ENCODE results near the gene SHTN1.

SHTN1 gene

GRCh38 chr10:116995648-116996047 is 9.3 kb downstream of the SHTN1 start:
- DNase-seq (ENCODE audit: low spot score): no peak
- TF ChIP-seq CTCF (IDR thresholded peaks at IDR 0.05): no peak

GRCh38 chr10:116994113-116994890 is 10.7 kb downstream of the SHTN1 start:
- TF ChIP-seq CTCF (IDR thresholded peaks at IDR 0.05): no peak
- no peak overlapping the region for H3K27ac ChIP-seq
- DNase-seq (ENCODE audit: low spot score): no peak
- H3K4me3 ChIP-seq: no peak overlapping the region

More at GRCh38 chr10:116995648-116996047, 9.3 kb downstream of the SHTN1 start:
- H3K4me3 ChIP-seq: no peak overlapping the region
- H3K27ac ChIP-seq: no peak overlapping the region

GRCh38 chr10:116993610-116994009 is 11.4 kb downstream of the SHTN1 start:
- no peak for DNase-seq (ENCODE audit: low spot score)
- H3K4me3 ChIP-seq: no peak overlapping the region
- TF ChIP-seq CTCF (IDR thresholded peaks at IDR 0.05): no peak
- H3K27ac ChIP-seq: no peak overlapping the region

- no peak for DNase-seq (ENCODE audit: low spot score)
- Histone ChIP-seq H3K4me3 (no peak overlapping the region), H3K27ac (no peak overlapping the region)
- no peak for TF ChIP-seq CTCF (IDR thresholded peaks at IDR 0.05)
These were observed 12.8 kb downstream of the SHTN1 start for GRCh38 chr10:116992183-116992582.

GRCh38 chr10:116990276-116990800 is 14.6 kb downstream of the SHTN1 start:
- TF ChIP-seq CTCF (IDR thresholded peaks at IDR 0.05): no peak
- no peak overlapping the region for H3K27ac ChIP-seq
- DNase-seq (ENCODE audit: low spot score): no peak
- H3K4me3 ChIP-seq: no peak overlapping the region

GRCh38 chr10:116989439-116989838 is 15.5 kb downstream of the SHTN1 start:
- Histone ChIP-seq H3K4me3 (no peak overlapping the region), H3K27ac (no peak overlapping the region)
- DNase-seq (ENCODE audit: low spot score): no peak
- no peak for TF ChIP-seq CTCF (IDR thresholded peaks at IDR 0.05)

- no peak overlapping the region for H3K4me3 ChIP-seq
- no peak for DNase-seq (ENCODE audit: low spot score)
- no peak for TF ChIP-seq CTCF (IDR thresholded peaks at IDR 0.05)
These were observed 16.7 kb downstream of the SHTN1 start for GRCh38 chr10:116988311-116988710.

More at GRCh38 chr10:116988311-116988710, 16.7 kb downstream of the SHTN1 start:
- no peak overlapping the region for H3K27ac ChIP-seq

All from coronary artery (tissue), 2 donors.